Choroid plexus epithelial cell (primary cell): ENCODE data around the gene APLN.

Experiments used
- DNase-seq: peaks from one replicate; pipeline ENCODE4 v3.0.0-alpha.2; 2010; ENCODE audit warnings: low read depth
- H3K4me3 ChIP-seq: 2 replicates; pipeline ENCODE4 v1.5.1; 2011; ENCODE audit warnings: low read depth, mild to moderate bottlenecking, control low read depth, low read length, moderate library complexity
- TF ChIP-seq, protein P1 (sequence below): conservative IDR thresholded peaks from 2 replicates; pipeline ENCODE4 v1.5.1; 2011; ENCODE audit warnings: low read depth, mild to moderate bottlenecking, control low read depth, inconsistent platforms, low read length, moderate library complexity

Gene APLN

GRCh38 chrX:129653181-129653970 lies 1.4 kb downstream of the APLN start:
- DNase-seq = no peak
- H3K4me3 ChIP-seq = no peak overlapping the region
- TF ChIP-seq, protein P1, sequence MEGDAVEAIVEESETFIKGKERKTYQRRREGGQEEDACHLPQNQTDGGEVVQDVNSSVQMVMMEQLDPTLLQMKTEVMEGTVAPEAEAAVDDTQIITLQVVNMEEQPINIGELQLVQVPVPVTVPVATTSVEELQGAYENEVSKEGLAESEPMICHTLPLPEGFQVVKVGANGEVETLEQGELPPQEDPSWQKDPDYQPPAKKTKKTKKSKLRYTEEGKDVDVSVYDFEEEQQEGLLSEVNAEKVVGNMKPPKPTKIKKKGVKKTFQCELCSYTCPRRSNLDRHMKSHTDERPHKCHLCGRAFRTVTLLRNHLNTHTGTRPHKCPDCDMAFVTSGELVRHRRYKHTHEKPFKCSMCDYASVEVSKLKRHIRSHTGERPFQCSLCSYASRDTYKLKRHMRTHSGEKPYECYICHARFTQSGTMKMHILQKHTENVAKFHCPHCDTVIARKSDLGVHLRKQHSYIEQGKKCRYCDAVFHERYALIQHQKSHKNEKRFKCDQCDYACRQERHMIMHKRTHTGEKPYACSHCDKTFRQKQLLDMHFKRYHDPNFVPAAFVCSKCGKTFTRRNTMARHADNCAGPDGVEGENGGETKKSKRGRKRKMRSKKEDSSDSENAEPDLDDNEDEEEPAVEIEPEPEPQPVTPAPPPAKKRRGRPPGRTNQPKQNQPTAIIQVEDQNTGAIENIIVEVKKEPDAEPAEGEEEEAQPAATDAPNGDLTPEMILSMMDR = no peak

GRCh38 chrX:129652565-129653169 lies 2.1 kb downstream of the APLN start:
- TF ChIP-seq, protein P1 = no peak
- no peak overlapping the region for H3K4me3 ChIP-seq
- no peak for DNase-seq

GRCh38 chrX:129651756-129652564 lies 2.8 kb downstream of the APLN start:
- TF ChIP-seq, protein P1 = no peak
- H3K4me3 ChIP-seq = no peak overlapping the region
- no peak for DNase-seq

DNA sequence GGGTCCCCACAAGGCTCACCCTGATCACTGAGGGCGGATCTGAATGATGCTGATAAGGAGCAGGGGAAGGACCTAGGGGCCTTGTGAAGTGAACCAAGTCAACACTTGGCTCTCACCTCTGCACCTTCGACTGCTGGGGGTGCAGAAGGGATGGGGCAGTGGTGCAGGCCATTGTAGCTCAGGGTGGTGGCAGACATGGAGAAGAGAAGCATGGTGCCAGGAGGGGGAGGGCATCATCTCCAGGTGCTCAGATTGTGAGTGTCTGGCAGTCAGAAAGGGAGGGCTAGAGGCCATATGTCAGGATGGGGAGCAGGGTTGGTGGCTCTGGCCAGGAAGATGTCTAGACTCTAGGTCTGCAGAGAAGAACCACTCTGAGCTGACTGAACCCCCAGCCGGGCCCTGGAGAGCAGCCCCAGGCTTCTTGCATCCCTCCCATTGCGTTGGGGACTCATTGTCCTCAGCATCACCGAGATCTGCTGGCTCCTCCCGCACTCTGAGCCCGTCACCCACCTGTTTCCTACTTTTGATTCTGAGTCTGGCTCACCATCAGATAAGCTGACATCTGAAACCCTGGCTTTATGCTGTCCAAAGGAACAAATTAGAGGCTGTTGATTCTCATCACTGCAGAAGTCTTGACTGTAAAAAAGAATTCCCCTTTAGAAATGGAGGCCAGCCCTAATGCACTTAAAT lies 3.8 kb downstream of the APLN start:
- TF ChIP-seq, protein P1 = no peak
- DNase-seq = no peak

DNA sequence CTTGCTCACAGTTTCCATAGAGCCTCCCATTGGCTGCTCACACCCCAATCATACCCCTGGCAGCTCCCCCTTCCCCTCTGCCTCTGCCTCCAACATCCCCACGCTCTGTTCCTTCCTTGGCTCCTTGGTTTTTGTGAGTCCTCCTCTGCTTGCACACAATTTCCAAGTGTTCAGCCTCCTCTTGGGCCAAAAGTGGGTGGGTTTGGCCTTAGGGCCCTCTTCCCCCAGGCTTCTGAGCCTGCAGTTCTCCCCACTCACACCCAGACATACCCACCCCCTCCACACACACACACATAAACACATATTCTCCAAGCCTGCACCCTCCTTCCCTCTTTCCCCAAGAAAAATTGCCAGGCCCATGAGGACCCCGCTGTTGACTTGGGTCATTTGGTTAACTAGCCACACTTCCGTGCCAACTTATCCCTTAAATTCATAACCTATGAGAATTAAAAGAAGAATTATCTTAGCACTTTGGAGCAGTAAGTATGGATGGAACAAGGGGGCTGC lies 4.5 kb downstream of the APLN start:
- no peak for DNase-seq

More for the DNA sequence above, 3.8 kb downstream of the APLN start:
- H3K4me3 ChIP-seq = no peak overlapping the region

More for the DNA sequence above, 4.5 kb downstream of the APLN start:
- TF ChIP-seq, protein P1 = no peak
- no peak overlapping the region for H3K4me3 ChIP-seq
